Neural progenitor cell (in vitro differentiated cells): ENCODE results near the gene ADNP2. TPM values are rescaled to one million over a fixed set of nuclear protein-coding genes. Genes with fewer than 3 reads are reported as not detected.

Experiments used
- DNase-seq: peaks from one replicate; pipeline ENCODE4 v3.0.0-alpha.2; 2016; ENCODE audit warnings: low spot score
- H2AFZ ChIP-seq: fragments of 200-600 bp; sonication (generic); replicated peaks from 2 replicates; pipeline ENCODE4 v1.6.1; 2016; ENCODE audit warnings: antibody characterized with exemption
- H3F3A ChIP-seq: fragments of 200-600 bp; sonication (generic); 2 replicates; pipeline ENCODE4 v1.6.1; 2016; ENCODE audit warnings: antibody characterized with exemption, low read depth
- H3K27ac ChIP-seq: fragments of 200-600 bp; sonication (generic); 2 replicates; pipeline ENCODE4 v1.5.1; 2016; ENCODE audit warnings: mild to moderate bottlenecking
- H3K27me3 ChIP-seq: fragments of 200-600 bp; sonication (generic); 2 replicates; pipeline ENCODE4 v1.6.1; 2016; ENCODE audit warnings: mild to moderate bottlenecking, moderate library complexity
- H3K36me3 ChIP-seq: fragments of 200-600 bp; sonication (generic); 2 replicates; pipeline ENCODE4 v1.5.1; 2016
- H3K4me1 ChIP-seq: fragments of 200-600 bp; sonication (generic); 2 replicates; pipeline ENCODE4 v1.6.1; 2016; ENCODE audit warnings: mixed run types
- H3K4me2 ChIP-seq: fragments of 200-600 bp; sonication (generic); 2 replicates; pipeline ENCODE4 v1.6.1; 2016
- H3K4me3 ChIP-seq: fragments of 200-600 bp; sonication (generic); 2 replicates; pipeline ENCODE4 v1.5.1; 2016
- H3K79me2 ChIP-seq: fragments of 200-600 bp; sonication (generic); 2 replicates; pipeline ENCODE4 v1.6.1; 2016; ENCODE audit warnings: low read depth
- H3K9ac ChIP-seq: fragments of 200-600 bp; sonication (generic); 2 replicates; pipeline ENCODE4 v1.6.1; 2016
- H3K9me3 ChIP-seq: fragments of 200-600 bp; sonication (generic); 2 replicates; pipeline ENCODE4 v1.5.1; 2016; ENCODE audit warnings: low read depth
- H4K20me1 ChIP-seq: fragments of 200-600 bp; sonication (generic); 2 replicates; pipeline ENCODE4 v1.6.1; 2016; ENCODE audit warnings: low read depth
- H3K27ac Mint-ChIP-seq: 3 replicates; pipeline ENCODE4 v1.8.0; 2021; ENCODE audit warnings: mixed read lengths
- H3K27me3 Mint-ChIP-seq: 2 replicates; pipeline ENCODE4 v1.8.0; 2022; ENCODE audit warnings: low read depth, mild to moderate bottlenecking, inconsistent platforms, moderate library complexity, mixed read lengths; ENCODE audit not compliant: insufficient read depth
- H3K36me3 Mint-ChIP-seq: 3 replicates; pipeline ENCODE4 v1.8.0; 2021; ENCODE audit warnings: mixed read lengths
- H3K4me1 Mint-ChIP-seq: 3 replicates; pipeline ENCODE4 v1.8.0; 2021; ENCODE audit warnings: mixed read lengths
- H3K4me3 Mint-ChIP-seq: 3 replicates; pipeline ENCODE4 v1.8.0; 2021; ENCODE audit warnings: mild to moderate bottlenecking, moderate library complexity, mixed read lengths
- H3K9me3 Mint-ChIP-seq: 3 replicates; pipeline ENCODE4 v1.8.0; 2020; ENCODE audit warnings: mixed read lengths
- CTCF ChIP-seq: fragments of 200-600 bp; sonication (generic); IDR thresholded peaks from 2 replicates; pipeline ENCODE4 v1.5.1; 2017; ENCODE audit warnings: antibody characterized with exemption, mild to moderate bottlenecking
- EZH2 ChIP-seq: fragments of 200-600 bp; sonication (generic); IDR thresholded peaks from 2 replicates; pipeline ENCODE4 v1.6.1; 2017; ENCODE audit warnings: antibody characterized with exemption, mild to moderate bottlenecking, moderate library complexity
- EZH2phosphoT487 ChIP-seq: fragments of 200-600 bp; sonication (generic); IDR thresholded peaks from 2 replicates; pipeline ENCODE4 v1.6.1; 2017; ENCODE audit warnings: antibody characterized with exemption
- total RNA-seq: library from RNA; depleted of rRNA; stranded (reverse); fragments of >200 nt; gene quantifications from 2 replicates; pipeline ENCODE4 v1.2.3, GENCODE V29; 2015; ENCODE audit warnings: low replicate concordance

The ADNP2 gene
- total RNA-seq, 1 donor from 2014 or later, result 72.4 TPM

- H3K9me3 Mint-ChIP-seq, result no peaks in the 10 kb centered on the region
- H3K36me3 ChIP-seq, result peaks cover 11% of the 10 kb centered on the region
- H3K27me3 ChIP-seq, result no peaks in the 10 kb centered on the region
- no peaks in the 10 kb centered on the region for H3K4me1 ChIP-seq
- peaks cover 21% of the 10 kb centered on the region for H3K36me3 Mint-ChIP-seq
- H3K9me3 ChIP-seq, result no peaks in the 10 kb centered on the region
- H3K4me3 Mint-ChIP-seq, result no peak overlapping the region
- no peak overlapping the region for H2AFZ ChIP-seq
- no peak for DNase-seq
- H3K27me3 Mint-ChIP-seq, result peaks cover 2% of the 10 kb centered on the region
- no peaks in the 10 kb centered on the region for H3F3A ChIP-seq
- H3K9ac ChIP-seq, result no peak overlapping the region
- no peak overlapping the region for H3K4me2 ChIP-seq
- no peak for TF ChIP-seq EZH2phosphoT487
- TF ChIP-seq EZH2, result no peak
- TF ChIP-seq CTCF, result no peak
- no peak overlapping the region for H3K4me3 ChIP-seq
- H4K20me1 ChIP-seq, result peaks cover 18% of the 10 kb centered on the region
- peaks cover 9% of the 10 kb centered on the region for H3K79me2 ChIP-seq
- H3K27ac ChIP-seq, result no peak overlapping the region
- H3K27ac Mint-ChIP-seq, result no peak overlapping the region
- H3K4me1 Mint-ChIP-seq, result no peaks in the 10 kb centered on the region
These were observed 31.5 kb downstream of the ADNP2 start for GRCh38 chr18:80140455-80140985.

- Histone ChIP-seq H3K4me2 (no peak overlapping the region), H3K9me3 (no peaks in the 10 kb centered on the region), H3K9ac (no peak overlapping the region), H3K79me2 (peaks cover 2% of the 10 kb centered on the region), H2AFZ (no peak overlapping the region), H3K27ac (no peak overlapping the region), H3K36me3 (peaks cover 5% of the 10 kb centered on the region), H3K4me3 (no peak overlapping the region), H4K20me1 (peaks cover 6% of the 10 kb centered on the region), H3F3A (peaks cover 5% of the 10 kb centered on the region), H3K27me3 (no peaks in the 10 kb centered on the region), H3K4me1 (no peaks in the 10 kb centered on the region)
- Mint-ChIP-seq H3K4me1 (peaks cover 8% of the 10 kb centered on the region), H3K27me3 (peaks cover 2% of the 10 kb centered on the region), H3K36me3 (peaks cover 7% of the 10 kb centered on the region), H3K27ac (no peak overlapping the region), H3K9me3 (no peaks in the 10 kb centered on the region), H3K4me3 (no peak overlapping the region)
- no peak for DNase-seq
- TF ChIP-seq CTCF (no peak), EZH2 (no peak), EZH2phosphoT487 (no peak)
These were observed 34.8 kb downstream of the ADNP2 start for GRCh38 chr18:80143881-80144280.

- no peak for TF ChIP-seq EZH2phosphoT487
These were observed 36.2 kb downstream of the ADNP2 start for GRCh38 chr18:80145196-80145804.

GRCh38 chr18:80147037-80147417 lies 38.0 kb downstream of the ADNP2 start:
- Mint-ChIP-seq H3K36me3 (peaks cover 10% of the 10 kb centered on the region), H3K4me1 (peaks cover 8% of the 10 kb centered on the region), H3K4me3 (peak overlapping the region; percentile 84), H3K9me3 (no peaks in the 10 kb centered on the region), H3K27me3 (no peaks in the 10 kb centered on the region), H3K27ac (no peak overlapping the region)
- peaks cover 5% of the 10 kb centered on the region for H3F3A ChIP-seq
- TF ChIP-seq EZH2phosphoT487 (no peak), EZH2 (no peak), CTCF (no peak)
- peak overlapping the region; percentile 32 for H3K4me3 ChIP-seq
- no peaks in the 10 kb centered on the region for H3K4me1 ChIP-seq
- H3K9ac ChIP-seq, result no peak overlapping the region
- no peak for DNase-seq
- H3K9me3 ChIP-seq, result no peaks in the 10 kb centered on the region
- no peak overlapping the region for H3K27ac ChIP-seq
- H3K4me2 ChIP-seq, result peak overlapping the region; percentile 47
- no peaks in the 10 kb centered on the region for H3K79me2 ChIP-seq
- H2AFZ ChIP-seq, result no peak overlapping the region
- no peaks in the 10 kb centered on the region for H3K36me3 ChIP-seq
- H3K27me3 ChIP-seq, result no peaks in the 10 kb centered on the region
- no peaks in the 10 kb centered on the region for H4K20me1 ChIP-seq

More at GRCh38 chr18:80145196-80145804, 36.2 kb downstream of the ADNP2 start:
- H3K4me1 ChIP-seq, result no peaks in the 10 kb centered on the region
- peaks cover 6% of the 10 kb centered on the region for H4K20me1 ChIP-seq
- no peak overlapping the region for H3K4me2 ChIP-seq
- Mint-ChIP-seq H3K36me3 (peaks cover 10% of the 10 kb centered on the region), H3K27me3 (peaks cover 2% of the 10 kb centered on the region), H3K4me3 (no peak overlapping the region), H3K27ac (no peak overlapping the region), H3K9me3 (no peaks in the 10 kb centered on the region), H3K4me1 (peaks cover 8% of the 10 kb centered on the region)
- H3K9me3 ChIP-seq, result no peaks in the 10 kb centered on the region
- H3K27me3 ChIP-seq, result no peaks in the 10 kb centered on the region
- no peak overlapping the region for H3K9ac ChIP-seq
- H3K27ac ChIP-seq, result no peak overlapping the region
- DNase-seq, result no peak
- no peaks in the 10 kb centered on the region for H3K79me2 ChIP-seq
- peaks cover 5% of the 10 kb centered on the region for H3F3A ChIP-seq
- no peak overlapping the region for H2AFZ ChIP-seq
- H3K4me3 ChIP-seq, result no peak overlapping the region
- H3K36me3 ChIP-seq, result no peaks in the 10 kb centered on the region
